ENCODE results near the gene HOXC10. TPM values are rescaled to one million over a fixed set of nuclear protein-coding genes. Genes with fewer than 3 reads are reported as not detected.

The HOXC10 gene
- total RNA-seq, 1 experiment from 2014 or later: 48.6 TPM

DNA sequence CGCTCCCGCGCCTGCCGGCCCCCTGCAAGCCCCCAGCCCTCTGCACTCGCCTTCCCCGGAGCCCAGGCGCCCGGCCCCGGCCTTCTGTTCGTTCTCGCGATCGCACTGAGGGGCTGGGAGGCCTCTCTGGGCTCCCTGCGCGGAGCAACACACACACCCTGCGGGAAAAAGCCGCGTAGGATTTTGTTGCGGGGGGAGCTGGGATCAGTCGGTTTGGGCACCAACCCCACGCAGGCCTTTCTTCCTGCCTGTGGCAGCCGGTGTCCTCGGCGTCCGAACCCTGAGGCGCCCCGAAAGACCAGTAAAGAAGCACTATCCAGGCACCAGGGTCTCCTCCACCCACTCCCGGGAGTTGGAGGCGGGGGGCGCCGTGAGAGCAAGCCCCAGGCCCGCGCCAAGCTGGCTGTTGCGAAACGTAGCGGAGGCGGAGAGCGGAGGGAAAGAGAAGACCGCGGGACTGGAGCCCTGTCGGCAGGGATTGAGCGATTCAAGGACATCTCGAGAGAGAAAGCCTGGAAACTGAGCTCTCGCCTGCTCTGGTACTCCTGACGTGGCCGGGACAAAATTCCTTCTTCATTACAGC is 46.0 kb downstream of the HOXC10 start:
- in situ Hi-C loops (cut with HindIII; ENCODE audit: low sequenced_read_pairs): no loop called here

DNA sequence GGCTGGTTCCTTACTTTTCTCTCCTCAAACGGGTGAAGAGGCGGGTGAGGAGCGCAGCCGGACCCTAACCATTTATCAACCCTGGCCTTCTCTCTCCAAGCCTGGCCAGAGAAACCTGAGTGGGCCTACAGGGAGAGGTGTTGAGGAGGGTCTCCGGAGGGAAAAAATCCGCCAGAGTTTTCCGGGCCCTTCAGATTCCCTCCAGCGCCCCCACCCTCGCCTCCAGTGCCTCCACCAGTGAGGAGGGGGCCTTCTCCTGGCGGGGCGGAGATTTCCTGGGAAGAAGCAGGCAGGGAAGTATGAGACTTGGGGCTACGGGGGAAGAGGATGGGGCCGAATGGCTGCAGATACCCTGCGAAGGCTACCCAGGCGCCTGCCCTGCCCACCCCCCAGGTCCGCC is 46.5 kb downstream of the HOXC10 start:
- in situ Hi-C loops (cut with HindIII; ENCODE audit: low sequenced_read_pairs): no loop called here

More for the DNA sequence above, 46.0 kb downstream of the HOXC10 start:
- DNase-seq (ENCODE audit: low spot score): no peak

DNA sequence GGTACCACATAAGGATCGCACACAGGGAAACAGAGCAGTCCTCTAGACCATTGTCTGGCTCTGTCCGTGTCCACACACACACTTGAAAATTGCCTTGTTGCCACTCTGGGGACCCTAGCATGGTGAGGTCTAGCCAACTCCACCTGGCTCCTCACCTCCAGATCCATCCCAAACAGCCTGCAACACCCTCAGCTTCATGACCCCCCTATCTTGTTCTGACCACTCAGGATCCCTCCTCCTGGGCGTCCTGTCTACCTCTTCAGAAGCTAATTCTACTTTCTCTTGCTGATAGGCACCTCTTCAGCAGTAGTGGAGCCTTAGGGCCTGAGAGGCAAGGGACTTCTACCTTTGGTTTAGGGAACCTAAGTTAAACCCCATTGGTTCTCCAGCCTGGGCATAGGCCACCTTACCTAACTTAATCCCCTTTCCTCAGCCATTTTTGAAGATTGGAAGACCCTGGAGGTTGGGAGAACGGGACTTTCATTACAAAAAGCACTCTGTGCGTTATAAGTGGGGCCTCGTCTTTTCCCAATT is 47.2 kb downstream of the HOXC10 start:
- in situ Hi-C loops (cut with HindIII; ENCODE audit: low sequenced_read_pairs): no loop called here
- DNase-seq (ENCODE audit: low spot score): no peak

More for the DNA sequence above, 46.5 kb downstream of the HOXC10 start:
- DNase-seq (ENCODE audit: low spot score): no peak

DNA sequence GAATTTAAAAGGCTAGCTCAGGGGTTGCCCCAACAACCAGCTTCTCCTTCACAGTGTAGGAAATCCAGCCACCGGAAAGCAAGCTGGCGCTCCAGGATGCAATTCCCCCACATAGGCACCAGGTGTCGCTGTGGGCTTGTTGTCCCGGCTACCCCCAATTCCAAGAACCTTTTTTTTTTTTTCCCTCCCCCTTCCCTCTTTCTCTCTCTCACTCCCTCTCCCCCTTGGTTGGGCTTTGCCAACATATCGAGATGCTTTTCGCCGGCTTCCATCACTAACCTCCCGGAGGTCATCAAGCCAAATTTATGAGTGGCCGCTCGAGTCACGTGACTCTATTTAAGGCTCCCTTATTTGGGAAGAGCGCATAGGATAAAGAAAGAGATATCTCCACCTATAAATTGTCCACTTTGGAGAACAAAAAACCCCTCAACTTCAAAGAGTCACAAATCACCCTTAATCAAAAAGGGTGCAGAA is 47.7 kb downstream of the HOXC10 start, which contains the start of gene HOXC5:
HOXC5 (plus strand) TSS at position 424 of the 474 bp plus-strand sequence. CDS start 73 bp downstream, outside the sequence.
- in situ Hi-C loops (cut with HindIII; ENCODE audit: low sequenced_read_pairs): no loop called here
- peak; percentile 77 for DNase-seq (ENCODE audit: low spot score)

DNA sequence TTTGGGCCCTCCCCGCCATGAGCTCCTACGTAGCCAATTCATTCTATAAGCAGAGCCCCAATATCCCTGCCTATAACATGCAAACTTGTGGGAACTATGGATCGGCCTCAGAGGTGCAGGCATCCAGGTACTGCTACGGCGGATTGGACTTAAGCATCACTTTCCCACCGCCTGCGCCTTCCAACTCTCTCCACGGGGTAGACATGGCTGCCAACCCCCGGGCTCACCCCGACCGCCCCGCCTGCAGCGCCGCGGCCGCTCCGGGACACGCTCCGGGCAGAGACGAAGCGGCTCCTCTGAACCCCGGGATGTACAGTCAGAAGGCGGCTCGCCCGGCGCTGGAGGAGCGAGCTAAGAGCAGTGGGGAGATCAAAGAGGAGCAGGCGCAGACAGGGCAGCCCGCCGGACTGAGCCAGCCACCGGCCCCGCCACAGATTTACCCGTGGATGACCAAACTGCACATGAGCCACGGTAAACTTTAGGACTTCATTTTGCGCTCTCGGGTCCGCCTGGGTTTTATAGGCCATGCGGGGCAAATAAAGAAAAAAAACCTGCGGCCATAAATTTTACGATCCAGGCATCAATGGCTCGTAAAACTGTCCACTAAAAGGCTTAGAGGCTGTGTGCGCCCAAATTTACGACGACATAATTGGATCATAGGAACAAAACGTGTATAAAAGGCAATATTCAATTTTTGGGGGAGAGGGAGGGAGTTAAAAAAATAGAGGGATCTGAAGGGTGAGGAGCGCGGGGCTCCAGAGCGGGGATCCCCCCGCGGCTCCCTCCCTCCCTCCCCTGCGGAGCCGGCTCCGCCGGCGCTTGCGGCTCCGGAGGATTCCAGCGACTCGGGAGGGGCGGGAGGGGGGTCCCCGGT is 48.4 kb downstream of the HOXC10 start:
- no peak for DNase-seq (ENCODE audit: low spot score)
- in situ Hi-C loops (cut with HindIII; ENCODE audit: low sequenced_read_pairs): no loop called here

DNA sequence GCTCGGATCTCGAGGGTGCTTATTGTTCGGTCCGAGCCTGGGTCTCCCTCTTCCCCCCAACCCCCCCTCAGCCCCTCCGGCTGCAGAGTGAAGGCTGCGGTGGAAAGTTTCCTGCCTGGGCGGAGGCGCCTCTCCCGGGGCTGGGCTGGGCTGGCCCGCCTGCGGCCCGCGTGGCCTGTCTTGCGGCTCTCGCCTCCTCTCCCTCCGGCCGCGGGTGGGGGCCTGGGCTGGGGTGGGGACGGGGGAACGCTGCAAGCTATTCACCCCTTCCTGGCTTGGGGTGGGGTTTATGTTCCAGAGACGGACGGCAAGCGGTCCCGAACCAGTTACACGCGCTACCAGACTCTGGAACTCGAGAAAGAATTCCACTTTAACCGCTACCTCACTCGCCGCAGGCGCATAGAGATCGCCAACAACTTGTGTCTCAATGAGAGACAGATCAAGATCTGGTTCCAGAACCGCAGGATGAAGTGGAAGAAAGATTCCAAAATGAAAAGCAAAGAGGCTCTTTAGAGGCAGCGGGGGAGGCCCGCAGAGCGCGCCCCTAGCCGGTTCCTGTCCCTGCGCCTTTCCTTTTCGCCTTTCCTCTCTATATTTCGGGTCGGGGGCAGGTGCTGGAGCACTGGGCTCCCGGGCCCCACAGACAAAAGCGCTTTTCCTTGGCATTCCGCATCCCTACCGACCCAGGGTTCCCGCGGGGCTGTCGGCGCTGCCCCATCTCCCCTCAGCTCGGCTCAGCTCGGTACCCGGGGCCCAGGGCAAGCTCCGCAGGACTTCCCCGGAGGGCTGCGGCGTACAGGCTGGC is 49.2 kb downstream of the HOXC10 start:
- no peak for DNase-seq (ENCODE audit: low spot score)
- in situ Hi-C loops (cut with HindIII; ENCODE audit: low sequenced_read_pairs): no loop called here

DNA sequence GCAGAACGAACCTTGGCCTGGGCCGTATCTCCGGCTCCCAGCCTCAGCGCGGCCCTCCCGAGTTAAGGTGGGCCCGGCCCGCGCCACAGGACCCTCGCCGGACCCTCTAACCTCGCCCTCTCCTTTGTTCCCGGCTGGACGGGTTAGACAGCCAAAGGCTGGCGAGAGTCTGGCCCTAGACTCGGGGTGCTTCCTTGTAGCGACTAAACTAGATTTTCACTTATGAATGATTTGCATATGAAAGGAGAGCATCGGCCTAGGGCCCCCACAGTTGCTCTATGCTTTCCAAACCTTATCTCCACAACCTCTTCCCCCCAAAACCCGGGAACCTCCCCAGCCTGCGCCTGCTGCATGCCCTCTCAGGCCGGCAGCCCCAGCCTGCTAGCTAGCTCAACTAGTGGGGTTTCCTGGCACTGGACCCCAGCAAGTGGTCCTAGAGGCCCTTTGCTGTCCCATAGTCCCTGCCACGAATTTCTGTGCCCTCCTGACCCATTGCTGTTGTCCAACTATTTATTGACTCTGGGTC is 49.9 kb downstream of the HOXC10 start:
- in situ Hi-C loops (cut with HindIII; ENCODE audit: low sequenced_read_pairs): no loop called here
- no peak for DNase-seq (ENCODE audit: low spot score)

DNA sequence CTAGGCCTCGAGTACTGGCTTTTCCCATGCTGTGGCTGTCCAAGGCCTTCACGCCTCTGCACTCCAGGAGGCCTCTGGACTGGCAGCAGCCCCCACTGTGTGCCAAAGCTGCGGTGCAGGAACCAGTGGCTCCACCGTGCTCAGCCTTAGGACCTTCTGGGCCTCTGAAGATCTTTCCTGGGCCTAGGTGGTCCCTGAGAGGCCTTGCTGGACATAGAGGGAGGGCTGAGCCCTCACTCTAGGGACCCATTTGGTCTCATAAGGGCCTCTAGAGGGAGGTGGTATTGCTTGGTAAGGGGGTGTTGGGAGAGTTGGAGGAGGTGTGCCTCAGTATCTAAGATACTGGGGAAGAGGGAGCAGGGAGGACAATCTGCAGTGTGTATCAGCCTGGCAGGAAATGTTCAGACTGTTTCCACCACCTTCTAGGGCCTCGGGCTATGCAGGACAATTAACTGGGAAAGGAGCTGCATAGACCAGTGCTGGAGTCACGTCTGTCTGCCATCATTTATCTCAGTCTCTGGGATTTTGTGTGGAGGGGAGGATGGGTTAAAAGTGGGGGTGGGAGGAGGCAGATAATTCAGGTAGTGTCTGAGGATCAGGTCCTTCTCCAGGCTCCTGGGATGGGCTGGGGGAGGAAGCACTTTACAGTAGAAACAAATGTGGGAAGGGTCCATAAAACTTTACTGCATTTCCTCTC is 50.8 kb downstream of the HOXC10 start:
- in situ Hi-C loops (cut with HindIII; ENCODE audit: low sequenced_read_pairs): no loop called here
- no peak for DNase-seq (ENCODE audit: low spot score)

DNA sequence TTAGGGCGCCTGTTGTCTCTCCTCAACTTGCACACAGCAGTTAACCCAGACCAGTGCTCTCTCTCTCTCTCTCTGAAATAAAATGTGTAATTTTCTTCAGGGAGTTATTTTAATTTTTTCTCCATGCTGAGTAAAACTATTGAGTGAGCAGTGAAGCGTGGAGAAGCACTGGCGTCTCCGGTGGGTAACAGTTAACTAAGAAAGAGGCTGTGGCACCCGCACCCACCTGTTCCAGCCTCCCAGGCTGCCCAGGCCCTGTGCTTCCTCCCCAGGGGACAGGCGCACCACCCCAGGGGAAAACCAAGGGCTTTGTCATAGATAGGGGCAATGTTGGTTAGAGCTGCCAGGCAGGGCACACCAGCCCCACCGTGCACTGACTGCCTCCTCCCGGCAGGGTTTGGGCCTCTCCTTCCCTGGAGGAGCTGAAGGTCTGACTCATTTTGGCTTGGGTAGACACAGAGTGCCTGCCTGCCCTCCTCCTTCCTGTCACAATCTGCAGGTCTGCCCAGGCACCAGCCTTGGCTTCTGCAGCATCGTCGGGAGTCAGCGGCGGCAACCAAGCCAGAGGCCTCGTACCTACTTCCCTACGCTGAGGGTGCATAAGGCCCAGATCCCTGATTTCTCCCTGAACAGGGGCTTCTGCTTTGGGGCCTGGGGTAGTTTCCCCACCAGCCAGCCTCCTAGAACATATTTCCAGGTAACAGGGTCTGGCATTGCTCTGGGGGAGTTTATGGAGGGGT is 51.8 kb downstream of the HOXC10 start:
- DNase-seq (ENCODE audit: low spot score): no peak
- in situ Hi-C loops (cut with HindIII; ENCODE audit: low sequenced_read_pairs): no loop called here

DNA sequence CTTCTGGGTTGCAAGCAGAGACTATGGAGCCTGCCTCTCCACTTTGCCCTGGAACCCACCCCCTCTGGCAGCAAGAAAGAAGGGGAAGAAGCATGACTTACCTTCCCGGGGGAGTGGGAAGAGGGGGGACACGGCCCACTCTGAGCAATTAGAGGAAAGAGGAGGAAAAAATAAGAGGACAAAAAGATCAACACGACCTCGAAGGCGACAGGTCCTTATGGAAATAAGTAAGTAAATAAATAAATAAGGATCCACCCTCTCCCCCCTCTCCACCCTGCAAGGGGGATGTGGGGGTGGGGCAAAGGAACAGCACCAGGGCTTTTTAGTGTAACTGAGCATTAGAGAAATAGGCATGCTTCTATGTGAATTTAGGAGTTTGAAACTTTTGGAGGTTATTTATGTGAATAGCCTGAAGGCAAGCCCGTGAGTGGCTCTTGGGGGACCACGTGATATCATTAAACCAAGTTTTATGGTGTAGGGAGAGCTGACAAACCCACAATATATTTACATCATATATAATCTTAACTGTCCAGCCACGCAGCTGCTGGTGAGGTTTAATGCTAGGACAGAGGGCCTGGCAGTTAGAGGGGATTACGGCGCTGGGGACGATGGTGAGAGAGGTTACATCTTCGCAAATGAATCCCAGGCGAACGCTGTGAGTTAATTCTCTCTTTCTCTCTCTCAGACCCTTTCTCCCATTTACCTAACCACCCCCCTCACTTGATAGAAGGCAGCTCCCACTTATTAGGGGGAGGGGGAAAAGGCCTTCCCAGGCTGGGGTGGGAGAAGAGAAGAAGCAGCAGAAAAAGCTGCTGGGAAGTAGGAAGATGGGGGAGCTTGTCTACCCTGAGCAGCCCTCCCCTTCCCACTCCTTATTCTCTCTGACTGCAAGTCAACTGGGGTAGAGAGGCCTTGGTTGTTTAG is 52.7 kb downstream of the HOXC10 start:
- DNase-seq (ENCODE audit: low spot score): no peak
- in situ Hi-C loops (cut with HindIII; ENCODE audit: low sequenced_read_pairs): no loop called here

DNA sequence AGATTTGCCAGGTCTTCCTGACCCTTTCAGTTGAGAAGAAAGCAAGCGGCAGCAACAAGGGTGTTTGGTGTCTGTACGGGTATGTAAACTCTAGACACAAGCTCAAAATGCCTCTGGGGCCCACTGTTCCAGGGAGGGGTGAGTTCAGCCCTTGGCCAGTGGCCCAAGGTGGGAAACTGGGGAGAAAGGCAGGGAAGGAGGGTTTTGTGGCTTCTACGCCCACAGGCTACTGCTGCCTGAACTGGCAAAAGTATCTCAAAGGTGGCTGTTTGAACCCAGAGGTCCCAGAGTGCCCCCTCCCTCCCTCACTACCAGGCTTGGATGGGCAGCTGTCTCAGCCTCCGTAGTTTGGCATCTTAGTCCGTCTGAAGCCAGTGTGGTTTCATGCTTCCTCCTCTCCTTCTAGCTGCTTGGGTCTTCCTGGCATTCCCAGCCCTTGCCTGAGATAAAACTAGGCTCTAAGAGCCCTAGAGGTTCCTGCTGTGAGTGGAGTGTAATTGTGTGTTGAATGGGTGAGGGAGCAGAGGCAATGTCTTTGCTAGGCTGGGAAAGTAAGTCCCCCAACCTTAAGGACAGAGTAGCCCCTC is 53.4 kb downstream of the HOXC10 start:
- in situ Hi-C loops (cut with HindIII; ENCODE audit: low sequenced_read_pairs): no loop called here
- no peak for DNase-seq (ENCODE audit: low spot score)

DNA sequence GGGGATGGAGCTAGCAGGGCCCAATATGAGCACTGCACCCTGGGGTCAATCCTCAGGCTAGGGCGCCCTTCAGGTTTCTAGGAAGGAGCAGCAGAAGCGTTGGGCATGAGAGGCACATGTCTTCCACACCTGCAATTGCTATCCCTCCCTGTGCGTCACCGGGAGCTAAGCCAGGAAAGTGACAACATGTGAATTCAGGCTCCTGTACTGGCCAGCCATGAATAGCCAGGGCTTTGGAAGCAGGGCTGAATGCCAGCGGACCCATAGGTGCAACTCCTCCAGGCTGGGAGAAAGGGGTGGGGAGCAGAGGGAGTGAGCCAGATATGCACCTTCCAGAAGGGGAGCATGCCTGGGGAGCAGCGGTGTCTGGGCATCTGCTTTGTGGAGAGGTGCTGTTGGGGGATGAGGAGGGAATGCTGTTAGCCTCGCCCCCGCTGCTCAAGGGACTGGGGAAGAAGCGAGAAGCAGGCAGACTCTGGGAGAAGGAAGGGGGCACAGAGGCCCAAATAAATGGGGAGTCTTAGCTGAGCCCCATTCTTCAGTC is 54.0 kb downstream of the HOXC10 start:
- DNase-seq (ENCODE audit: low spot score): no peak
- in situ Hi-C loops (cut with HindIII; ENCODE audit: low sequenced_read_pairs): no loop called here

DNA sequence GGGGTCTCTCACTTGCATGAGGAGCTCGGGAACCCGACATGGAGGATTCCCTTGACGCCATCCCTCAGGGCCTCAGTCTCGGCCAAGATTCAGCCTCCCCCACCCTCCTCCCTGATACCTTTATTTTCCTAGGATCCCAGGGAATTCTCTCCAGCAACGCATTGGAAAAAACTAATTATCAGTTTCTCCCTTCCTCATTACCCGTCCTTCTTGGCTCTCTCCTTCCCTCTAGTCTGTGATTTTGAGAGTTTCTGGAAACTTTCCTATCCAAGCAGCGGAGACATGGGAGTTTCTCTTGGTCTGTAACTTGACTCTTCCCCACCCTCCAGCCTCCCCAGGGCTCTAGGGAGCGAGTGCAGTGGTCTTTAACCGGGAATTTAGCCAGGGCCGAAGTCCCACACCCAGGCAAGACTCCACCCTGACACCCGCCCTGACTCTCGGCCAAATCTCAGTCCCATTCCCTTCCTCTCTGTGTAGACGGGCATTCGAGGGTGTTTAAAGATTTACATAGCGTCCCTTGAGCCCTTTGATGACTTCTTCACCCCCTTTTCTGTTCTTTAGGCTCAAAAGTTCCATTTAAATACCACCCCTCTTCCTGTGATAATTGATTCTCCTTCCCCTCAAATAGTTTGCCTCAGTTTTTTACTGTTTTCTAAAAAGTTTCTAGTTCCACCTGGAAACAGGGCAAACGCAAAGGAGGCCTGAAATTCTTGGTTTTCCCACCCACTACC is 54.6 kb downstream of the HOXC10 start:
- in situ Hi-C loops (cut with HindIII; ENCODE audit: low sequenced_read_pairs): no loop called here
- DNase-seq (ENCODE audit: low spot score): no peak

Data from G401 (cell line).